Kidney capillary endothelial cell (primary cell): ENCODE measurements around the gene ENO2.

Experiments used
- DNase-seq: peaks from one replicate; pipeline ENCODE4 v3.0.0-alpha.2; 2018; ENCODE audit warnings: low spot score

ENO2 gene

DNA sequence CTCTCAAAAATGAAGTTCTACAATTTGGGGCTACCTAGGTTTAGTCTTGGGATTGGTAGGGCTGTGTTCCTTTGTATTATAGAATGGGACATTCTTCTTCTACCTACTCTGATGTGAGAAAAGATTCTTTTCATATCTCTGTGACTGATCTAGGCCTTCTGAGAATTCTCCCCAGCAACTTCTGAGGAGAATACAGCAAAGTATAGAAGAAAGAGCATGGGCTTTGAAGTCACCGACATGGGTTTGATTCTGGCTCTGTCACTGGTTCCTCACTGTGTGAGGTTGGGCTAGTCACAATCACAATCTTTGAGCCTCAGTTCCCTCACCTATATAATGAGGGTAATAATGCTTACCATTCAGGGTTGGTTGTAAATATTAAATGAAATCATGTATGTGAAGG lies 18.4 kb downstream of the ENO2 start:
- no peak for DNase-seq

DNA sequence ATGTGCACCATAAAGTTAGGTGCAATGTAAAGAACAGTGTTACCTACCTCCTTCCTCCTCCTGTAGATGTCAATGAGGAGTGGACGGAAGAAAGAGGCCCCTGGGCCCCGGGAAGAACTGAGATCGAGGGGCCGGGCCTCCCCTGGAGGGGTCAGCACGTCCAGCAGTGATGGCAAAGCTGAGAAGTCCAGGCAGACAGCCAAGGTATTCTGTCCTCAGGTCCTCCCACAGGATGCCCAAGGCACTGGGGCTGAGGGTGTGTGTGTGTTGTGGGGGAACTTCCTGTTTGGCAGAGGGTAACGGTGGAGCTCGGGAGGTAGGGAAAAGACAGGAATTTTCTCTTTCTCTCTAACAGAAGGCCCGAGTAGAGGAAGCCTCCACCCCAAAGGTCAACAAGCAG lies 19.7 kb downstream of the ENO2 start:
- no peak for DNase-seq

DNA sequence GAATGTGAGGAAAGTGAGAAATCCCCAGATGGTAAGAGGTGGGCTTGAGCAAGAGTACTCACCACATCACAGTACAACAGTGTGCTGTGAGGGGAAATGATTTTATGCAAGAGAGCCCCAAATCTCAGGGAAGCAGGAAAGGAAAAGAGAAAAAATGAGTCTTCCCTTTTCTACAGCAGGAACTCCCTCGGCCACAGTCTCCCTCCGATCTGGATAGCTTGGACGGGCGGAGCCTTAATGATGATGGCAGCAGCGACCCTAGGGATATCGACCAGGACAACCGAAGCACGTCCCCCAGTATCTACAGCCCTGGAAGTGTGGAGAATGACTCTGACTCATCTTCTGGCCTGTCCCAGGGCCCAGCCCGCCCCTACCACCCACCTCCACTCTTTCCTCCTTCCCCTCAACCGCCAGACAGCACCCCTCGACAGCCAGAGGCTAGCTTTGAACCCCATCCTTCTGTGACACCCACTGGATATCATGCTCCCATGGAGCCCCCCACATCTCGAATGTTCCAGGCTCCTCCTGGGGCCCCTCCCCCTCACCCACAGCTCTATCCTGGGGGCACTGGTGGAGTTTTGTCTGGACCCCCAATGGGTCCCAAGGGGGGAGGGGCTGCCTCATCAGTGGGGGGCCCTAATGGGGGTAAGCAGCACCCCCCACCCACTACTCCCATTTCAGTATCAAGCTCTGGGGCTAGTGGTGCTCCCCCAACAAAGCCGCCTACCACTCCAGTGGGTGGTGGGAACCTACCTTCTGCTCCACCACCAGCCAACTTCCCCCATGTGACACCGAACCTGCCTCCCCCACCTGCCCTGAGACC lies 21.2 kb downstream of the ENO2 start:
- DNase-seq, result no peak

DNA sequence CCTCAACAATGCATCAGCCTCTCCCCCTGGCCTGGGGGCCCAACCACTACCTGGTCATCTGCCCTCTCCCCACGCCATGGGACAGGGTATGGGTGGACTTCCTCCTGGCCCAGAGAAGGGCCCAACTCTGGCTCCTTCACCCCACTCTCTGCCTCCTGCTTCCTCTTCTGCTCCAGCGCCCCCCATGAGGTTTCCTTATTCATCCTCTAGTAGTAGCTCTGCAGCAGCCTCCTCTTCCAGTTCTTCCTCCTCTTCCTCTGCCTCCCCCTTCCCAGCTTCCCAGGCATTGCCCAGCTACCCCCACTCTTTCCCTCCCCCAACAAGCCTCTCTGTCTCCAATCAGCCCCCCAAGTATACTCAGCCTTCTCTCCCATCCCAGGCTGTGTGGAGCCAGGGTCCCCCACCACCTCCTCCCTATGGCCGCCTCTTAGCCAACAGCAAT lies 21.8 kb downstream of the ENO2 start:
- no peak for DNase-seq

DNA sequence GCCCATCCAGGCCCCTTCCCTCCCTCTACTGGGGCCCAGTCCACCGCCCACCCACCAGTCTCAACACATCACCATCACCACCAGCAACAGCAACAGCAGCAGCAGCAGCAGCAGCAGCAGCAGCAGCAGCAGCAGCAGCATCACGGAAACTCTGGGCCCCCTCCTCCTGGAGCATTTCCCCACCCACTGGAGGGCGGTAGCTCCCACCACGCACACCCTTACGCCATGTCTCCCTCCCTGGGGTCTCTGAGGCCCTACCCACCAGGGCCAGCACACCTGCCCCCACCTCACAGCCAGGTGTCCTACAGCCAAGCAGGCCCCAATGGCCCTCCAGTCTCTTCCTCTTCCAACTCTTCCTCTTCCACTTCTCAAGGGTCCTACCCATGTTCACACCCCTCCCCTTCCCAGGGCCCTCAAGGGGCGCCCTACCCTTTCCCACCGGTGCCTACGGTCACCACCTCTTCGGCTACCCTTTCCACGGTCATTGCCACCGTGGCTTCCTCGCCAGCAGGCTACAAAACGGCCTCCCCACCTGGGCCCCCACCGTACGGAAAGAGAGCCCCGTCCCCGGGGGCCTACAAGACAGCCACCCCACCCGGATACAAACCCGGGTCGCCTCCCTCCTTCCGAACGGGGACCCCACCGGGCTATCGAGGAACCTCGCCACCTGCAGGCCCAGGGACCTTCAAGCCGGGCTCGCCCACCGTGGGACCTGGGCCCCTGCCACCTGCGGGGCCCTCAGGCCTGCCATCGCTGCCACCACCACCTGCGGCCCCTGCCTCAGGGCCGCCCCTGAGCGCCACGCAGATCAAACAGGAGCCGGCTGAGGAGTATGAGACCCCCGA lies 22.5 kb downstream of the ENO2 start:
- no peak for DNase-seq

DNA sequence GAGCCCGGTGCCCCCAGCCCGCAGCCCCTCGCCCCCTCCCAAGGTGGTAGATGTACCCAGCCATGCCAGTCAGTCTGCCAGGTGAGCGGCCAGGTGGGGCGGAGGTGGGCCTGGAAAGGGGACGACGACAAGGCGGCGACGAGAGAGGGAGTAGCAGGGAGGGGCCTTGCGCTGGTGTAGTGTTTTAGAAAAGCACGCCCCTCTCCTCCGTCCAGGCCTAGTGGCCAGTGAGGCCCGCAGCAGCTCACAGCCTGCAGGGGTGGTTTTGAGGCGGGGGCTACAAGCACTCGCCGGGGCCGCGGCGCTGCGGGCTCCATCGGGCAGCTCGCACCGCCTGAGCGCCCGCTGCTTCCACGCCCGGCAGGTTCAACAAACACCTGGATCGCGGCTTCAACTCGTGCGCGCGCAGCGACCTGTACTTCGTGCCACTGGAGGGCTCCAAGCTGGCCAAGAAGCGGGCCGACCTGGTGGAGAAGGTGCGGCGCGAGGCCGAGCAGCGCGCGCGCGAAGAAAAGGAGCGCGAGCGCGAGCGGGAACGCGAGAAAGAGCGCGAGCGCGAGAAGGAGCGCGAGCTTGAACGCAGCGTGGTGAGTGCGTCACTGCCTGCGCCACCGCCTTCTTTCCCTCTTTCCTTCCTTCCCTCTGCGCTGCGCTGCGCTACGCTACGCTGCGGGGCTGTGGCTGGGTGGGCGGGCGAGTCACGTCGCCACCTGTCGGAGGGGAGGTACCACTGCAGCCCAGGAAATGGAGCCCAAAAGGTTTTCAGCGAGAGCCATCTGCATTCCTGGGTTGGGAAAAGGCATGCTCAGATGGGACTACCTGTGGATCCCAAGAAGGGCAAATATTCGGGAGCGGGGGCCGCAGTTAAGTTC lies 23.3 kb downstream of the ENO2 start:
- DNase-seq, result peak; percentile 81

DNA sequence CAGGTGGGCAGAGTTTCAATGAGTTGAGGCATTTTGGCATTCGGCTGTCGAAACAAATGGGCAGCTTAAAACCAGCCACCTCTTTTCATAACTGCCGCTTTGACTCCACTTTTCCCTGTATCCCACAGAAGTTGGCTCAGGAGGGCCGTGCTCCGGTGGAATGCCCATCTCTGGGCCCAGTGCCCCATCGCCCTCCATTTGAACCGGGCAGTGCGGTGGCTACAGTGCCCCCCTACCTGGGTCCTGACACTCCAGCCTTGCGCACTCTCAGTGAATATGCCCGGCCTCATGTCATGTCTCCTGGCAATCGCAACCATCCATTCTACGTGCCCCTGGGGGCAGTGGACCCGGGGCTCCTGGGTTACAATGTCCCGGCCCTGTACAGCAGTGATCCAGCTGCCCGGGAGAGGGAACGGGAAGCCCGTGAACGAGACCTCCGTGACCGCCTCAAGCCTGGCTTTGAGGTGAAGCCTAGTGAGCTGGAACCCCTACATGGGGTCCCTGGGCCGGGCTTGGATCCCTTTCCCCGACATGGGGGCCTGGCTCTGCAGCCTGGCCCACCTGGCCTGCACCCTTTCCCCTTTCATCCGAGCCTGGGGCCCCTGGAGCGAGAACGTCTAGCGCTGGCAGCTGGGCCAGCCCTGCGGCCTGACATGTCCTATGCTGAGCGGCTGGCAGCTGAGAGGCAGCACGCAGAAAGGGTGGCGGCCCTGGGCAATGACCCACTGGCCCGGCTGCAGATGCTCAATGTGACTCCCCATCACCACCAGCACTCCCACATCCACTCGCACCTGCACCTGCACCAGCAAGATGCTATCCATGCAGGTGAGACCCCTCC lies 24.2 kb downstream of the ENO2 start:
- no peak for DNase-seq

DNA sequence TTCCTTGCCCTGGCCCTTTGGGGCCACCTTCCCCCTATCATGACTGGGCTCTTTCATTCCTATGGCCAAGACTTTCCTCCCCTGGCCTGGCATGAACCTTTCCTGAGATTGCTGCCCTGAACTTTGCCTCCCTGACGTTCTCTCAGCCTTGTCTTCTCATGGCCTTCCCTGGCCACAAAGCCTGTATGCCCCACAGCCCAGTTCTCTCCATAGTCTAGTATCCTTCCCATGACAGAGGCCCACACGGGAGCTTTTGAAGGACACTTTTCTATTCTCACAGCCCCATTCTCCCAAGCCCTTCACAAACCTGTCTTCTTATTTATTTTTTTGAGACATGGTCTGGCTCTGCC lies 24.8 kb downstream of the ENO2 start:
- DNase-seq, result no peak

DNA sequence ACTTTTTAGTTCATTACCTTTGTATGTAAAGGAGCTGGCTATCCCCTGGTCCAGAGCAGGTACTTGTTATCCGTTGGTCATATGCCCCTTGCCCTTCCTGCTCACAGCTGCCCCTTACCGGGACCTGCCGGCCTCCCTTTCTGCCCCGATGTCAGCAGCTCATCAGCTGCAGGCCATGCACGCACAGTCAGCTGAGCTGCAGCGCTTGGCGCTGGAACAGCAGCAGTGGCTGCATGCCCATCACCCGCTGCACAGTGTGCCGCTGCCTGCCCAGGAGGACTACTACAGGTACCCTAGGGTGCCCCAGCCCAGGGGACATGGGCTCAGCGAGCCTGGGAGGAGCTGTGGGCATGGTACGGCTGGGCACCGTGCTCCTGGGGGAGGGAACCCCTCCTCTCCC lies 26.9 kb downstream of the ENO2 start:
- DNase-seq, result no peak

DNA sequence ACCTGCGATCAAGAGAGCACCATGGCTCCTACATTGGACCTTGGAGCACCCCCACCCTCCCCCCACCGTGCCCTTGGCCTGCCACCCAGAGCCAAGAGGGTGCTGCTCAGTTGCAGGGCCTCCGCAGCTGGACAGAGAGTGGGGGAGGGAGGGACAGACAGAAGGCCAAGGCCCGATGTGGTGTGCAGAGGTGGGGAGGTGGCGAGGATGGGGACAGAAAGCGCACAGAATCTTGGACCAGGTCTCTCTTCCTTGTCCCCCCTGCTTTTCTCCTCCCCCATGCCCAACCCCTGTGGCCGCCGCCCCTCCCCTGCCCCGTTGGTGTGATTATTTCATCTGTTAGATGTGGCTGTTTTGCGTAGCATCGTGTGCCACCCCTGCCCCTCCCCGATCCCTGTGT lies 27.4 kb downstream of the ENO2 start:
- no peak for DNase-seq

DNA sequence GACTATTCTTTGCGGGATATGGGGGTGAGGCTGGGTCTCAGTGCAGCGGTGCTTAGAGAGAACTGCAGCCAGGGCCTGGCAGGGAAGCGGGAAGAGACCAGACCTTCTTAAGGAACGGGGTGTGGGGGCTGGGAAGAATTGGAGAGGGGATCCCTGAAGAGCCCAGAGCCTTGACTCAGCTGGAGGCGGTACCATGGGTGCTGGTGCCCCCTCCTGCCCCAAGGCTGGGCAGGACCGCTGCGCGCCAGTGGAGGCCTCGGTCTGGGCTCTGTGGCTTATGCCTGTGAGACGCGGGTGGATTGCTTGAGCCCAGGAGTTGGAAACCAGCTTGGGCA lies 27.9 kb downstream of the ENO2 start:
- no peak for DNase-seq

DNA sequence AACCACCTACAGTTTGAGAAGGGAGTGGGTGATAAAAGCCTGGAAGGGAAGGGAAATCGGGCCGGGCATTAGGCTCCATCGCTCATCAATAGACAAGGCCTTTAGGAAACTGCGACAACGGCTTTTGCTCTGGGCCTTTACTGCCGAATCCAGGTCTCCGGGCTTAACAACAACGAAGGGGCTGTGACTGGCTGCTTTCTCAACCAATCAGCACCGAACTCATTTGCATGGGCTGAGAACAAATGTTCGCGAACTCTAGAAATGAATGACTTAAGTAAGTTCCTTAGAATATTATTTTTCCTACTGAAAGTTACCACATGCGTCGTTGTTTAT lies 29.0 kb downstream of the ENO2 start:
- peak; percentile 88 for DNase-seq

DNA sequence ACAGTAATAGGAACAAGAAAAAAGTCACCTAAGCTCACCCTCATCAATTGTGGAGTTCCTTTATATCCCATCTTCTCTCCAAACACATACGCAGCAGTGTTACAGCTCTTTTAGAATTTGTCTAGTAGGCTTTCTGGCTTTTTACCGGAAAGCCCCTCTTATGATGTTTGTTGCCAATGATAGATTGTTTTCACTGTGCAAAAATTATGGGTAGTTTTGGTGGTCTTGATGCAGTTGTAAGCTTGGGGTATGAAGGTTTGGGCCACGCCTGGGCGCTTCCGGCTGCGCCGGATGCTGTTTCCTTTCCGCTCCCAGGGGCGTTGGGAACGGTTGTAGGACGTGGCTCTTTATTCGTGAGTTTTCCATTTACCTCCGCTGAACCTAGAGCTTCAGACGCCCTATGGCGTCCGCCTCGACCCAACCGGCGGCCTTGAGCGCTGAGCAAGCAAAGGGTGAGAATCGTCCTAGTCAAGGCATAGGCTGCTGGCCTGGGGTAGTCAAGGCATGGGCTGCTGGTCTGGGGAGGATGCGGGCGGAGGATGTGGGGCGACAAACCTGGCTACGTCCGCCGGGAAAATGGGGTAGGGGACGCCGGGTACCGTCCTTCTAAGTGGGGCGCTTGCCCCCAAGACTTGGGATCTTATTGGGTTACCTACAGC lies 29.5 kb downstream of the ENO2 start, which contains the start of the genes C12orf57 and RNU7-1:
Gene C12orf57, plus strand, starts transcription at position 301 of the 659 bp plus-strand sequence. Its CDS starts 100 bp downstream, at position 401.
Gene RNU7-1, plus strand, starts transcription at position 95 of the 659 bp plus-strand sequence.
- peak; percentile 96 for DNase-seq

DNA sequence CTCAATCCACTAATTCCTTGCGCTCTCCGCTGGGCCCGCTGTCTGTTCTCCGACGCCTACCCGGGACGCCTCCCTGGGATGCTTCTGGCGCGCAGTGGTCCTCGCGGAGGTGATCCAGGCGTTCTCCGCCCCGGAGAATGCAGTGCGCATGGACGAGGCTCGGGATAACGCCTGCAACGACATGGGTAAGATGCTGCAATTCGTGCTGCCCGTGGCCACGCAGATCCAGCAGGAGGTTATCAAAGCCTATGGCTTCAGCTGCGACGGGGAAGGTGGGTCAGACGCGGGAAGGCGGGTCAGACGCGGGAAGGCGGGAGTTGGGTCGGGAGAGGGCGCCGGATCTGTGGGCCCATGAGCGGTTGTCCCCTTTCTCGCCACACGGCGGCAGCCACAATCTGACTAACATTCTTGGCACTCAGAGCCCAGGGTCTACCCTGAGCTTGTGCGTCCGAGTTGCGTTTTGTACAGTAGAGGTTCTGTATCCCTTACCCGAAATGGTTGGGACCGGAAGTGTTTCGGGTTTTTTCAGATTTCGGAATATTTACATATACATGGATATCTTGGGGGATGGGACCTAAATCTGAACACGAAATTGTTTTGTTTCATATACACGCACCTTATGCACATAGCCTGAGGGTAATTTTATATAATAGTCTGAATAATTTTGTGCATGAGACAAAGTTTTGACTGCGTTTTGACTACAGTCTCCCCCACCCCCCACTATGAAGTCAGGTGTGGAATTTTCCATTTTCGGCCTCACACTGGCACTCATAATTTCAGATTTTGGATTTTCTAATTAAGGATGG lies 30.2 kb downstream of the ENO2 start:
- peak; percentile 87 for DNase-seq

DNA sequence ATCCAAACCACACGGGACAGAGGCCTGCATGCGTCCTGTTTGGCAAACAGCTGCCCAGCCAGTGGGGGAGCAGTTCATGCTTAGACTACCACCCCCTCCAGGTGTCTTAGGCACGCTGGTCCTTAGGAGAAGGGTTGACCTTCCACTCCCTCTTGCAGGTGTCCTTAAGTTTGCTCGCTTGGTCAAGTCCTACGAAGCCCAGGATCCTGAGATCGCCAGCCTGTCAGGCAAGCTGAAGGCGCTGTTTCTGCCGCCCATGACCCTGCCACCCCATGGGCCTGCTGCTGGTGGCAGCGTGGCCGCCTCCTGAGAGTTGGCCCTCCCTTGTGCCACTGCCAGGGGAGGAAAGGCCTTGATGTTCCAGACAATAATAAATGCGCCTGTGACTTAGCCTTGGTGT lies 31.2 kb downstream of the ENO2 start:
- DNase-seq, result no peak

DNA sequence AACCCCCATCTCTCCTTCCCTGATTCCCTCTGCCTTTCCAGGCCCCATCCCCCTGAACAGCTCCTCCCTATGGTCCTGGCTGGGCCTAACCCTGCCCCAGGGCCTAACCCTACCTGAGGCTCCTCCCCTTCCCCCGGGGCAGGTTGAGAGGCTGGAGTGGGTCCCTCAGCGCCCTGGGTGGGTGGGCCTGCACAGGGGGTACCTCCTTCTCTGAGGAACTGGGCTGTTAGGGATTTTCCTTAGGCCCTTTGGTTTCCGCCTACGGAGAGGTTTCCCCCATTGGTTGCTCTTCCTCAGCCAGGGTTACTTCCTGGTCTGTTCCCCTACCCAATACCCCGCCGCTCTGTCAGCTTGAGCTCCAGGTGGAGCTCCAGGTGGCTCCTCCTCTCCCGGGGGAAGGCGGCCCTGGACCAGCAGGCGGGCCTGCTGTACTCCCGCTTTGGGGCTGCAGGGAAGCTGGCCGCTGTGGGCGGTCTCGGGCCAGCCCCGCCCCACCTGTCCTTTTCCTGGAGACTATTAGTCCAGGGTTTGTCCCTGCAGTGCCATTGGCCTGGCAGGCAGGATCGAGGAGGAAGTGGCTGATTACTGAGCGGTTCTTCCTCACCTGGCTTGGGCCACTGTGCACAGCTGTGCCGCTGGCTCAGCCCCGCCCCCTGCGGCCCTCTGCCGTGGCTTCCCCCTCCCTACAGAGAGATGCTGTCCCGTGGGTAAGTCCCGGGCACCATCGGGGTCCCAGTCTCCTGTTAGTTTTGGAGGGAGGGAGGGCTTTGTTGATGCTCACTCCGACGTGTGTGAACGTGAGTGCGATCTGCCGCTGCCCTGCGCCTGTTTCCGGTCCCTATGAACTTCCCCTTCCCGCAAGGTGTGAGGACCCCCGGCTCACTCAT lies 31.9 kb downstream of the ENO2 start:
- DNase-seq, result no peak

DNA sequence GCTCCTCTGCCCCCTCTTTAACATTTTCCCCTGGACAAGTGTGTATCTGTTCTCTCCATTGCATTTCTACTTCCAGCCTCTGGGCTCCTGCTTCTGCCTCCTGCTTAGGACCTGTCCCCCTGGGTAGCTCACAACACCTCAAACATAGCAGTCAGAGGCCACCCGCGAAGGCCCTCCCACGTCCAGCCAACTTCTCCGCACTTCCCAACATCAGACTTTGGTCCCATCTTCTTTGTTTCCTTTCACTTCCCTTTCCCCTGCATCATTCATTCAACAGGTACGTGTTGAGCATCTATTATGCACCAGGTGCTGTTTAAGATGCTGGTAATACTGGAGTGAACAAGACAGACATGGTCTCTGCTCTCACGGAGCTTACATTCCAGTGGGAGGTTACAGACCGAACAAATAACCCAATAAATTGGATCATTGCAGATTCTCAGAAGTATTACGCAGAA lies 32.6 kb downstream of the ENO2 start:
- no peak for DNase-seq

DNA sequence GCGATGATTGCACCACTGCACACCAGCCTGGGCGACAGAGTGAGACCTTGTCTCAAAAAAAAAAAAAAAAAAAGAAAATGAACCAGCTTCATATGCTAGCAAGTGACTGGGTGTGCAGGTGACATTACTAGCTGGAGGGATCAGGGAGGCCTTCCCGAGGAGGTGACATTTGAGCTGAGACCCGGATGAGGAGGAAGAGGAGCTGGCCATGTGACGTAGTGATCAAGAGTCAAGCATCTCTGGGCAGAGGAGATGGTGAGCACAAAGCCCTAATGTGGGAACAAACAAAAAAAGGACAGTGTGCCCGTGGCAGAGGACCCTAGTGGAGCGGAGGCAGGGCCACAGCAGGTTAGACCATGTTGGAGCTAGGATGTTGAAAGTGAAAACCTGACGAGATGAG lies 33.2 kb downstream of the ENO2 start:
- no peak for DNase-seq
